Measurements from ENCODE around the gene MAGI1.

The MAGI1 gene

DNA sequence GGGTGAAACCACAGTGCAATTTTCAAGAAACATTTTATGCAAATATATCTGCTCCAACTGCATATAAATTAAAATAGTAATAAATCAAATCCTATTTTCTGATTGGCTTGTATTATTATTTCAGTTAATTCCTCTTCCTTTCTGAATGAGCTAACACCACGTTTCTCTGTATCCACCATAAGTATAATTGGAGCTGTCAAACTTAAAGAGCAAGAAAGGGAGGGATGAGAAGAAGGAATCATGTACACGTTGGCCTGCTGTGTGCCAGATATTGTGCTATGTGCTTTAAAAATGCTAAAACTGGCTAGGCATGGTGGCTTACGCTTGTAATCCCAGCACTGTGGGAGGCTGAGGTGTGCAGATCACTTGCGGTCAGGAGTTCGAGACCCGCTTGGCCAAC is 180.0 kb downstream of the MAGI1 start:
- H3K27ac ChIP-seq (ENCODE audit: low read length, poor library complexity, severe bottlenecking): no peak overlapping the region
- 94% methylated on average over 4 of the region's 6 CpGs for WGBS
- no peak overlapping the region for H4K8ac ChIP-seq (ENCODE audit: low read length)
- no peak overlapping the region for H2BK5ac ChIP-seq (ENCODE audit: low read depth, low read length, poor library complexity, severe bottlenecking)
- no peak overlapping the region for H3K4me3 ChIP-seq (ENCODE audit: insufficient read depth in 1 of 2, low read depth in 1 of 2, low read length in 2 of 2)
- no peak overlapping the region for H2BK12ac ChIP-seq (ENCODE audit: low read length in 2 of 2)
- H3K4me2 ChIP-seq (ENCODE audit: low read length, poor library complexity, severe bottlenecking): no peak overlapping the region
- no peak overlapping the region for H4K91ac ChIP-seq (ENCODE audit: low read length)
- H2BK15ac ChIP-seq (ENCODE audit: low read depth, poor library complexity, severe bottlenecking): no peak overlapping the region
- no peaks in the 10 kb centered on the region for H3K27me3 ChIP-seq (ENCODE audit: control insufficient read depth in 1 of 2, insufficient read depth in 1 of 2, low read length in 2 of 2)
- DNase-seq: no peak
- no peak overlapping the region for H3K23ac ChIP-seq (ENCODE audit: low read length in 2 of 2)
- H2AFZ ChIP-seq (ENCODE audit: low read depth, low read length): no peak overlapping the region
- peaks cover 11% of the 10 kb centered on the region for H3K79me1 ChIP-seq (replicated peaks; ENCODE audit: low read length, poor library complexity, severe bottlenecking)
- no peak overlapping the region for H3K4ac ChIP-seq (ENCODE audit: low read depth in 1 of 2, low read length in 2 of 2)
- no peak overlapping the region for H3K9ac ChIP-seq (ENCODE audit: low read length)
- H3K14ac ChIP-seq (ENCODE audit: low read length in 2 of 2): no peak overlapping the region
- H3K36me3 ChIP-seq (ENCODE audit: control insufficient read depth in 1 of 2, insufficient read depth in 2 of 2, low read depth in 1 of 2, low read length in 2 of 2): no peaks in the 10 kb centered on the region
- H2BK120ac ChIP-seq (ENCODE audit: low read depth, low read length): no peak overlapping the region
- H3K4me1 ChIP-seq (ENCODE audit: control insufficient read depth, insufficient read depth, low read depth, low read length): peaks cover 3% of the 10 kb centered on the region
- no peak overlapping the region for H2AK5ac ChIP-seq (ENCODE audit: low read length, severe bottlenecking)
- no peaks in the 10 kb centered on the region for H3K9me3 ChIP-seq (ENCODE audit: control insufficient read depth, low read length)
- H3K18ac ChIP-seq (ENCODE audit: low read depth in 1 of 2, low read length in 2 of 2): no peak overlapping the region

DNA sequence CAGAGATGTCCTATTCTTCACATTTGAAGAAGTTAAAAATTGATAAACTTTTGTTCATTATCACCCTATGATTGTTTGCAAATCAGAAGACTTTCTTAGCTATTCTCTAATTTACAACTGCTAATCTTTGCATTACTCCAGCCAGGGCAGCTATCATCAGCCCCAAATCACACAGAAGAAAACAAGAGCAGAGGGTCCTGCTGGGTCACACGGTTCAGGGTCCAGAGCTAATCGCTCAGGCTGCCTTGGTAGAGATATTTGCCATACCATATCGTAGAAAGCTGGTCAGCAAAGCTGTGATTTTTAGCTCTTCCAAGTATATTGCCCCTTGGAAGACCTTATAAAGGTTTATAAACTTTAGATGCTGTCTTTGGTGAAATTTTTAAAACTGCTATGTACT is 181.4 kb downstream of the MAGI1 start:
- no peak overlapping the region for H3K23ac ChIP-seq (ENCODE audit: low read length in 2 of 2)
- no peak overlapping the region for H3K27ac ChIP-seq (ENCODE audit: low read length, poor library complexity, severe bottlenecking)
- no peak overlapping the region for H2BK15ac ChIP-seq (ENCODE audit: low read depth, poor library complexity, severe bottlenecking)
- no peak overlapping the region for H2AFZ ChIP-seq (ENCODE audit: low read depth, low read length)
- H3K9ac ChIP-seq (ENCODE audit: low read length): no peak overlapping the region
- peaks cover 3% of the 10 kb centered on the region for H3K4me1 ChIP-seq (ENCODE audit: control insufficient read depth, insufficient read depth, low read depth, low read length)
- no peak for DNase-seq
- H3K4ac ChIP-seq (ENCODE audit: low read depth in 1 of 2, low read length in 2 of 2): no peak overlapping the region
- H3K79me1 ChIP-seq (replicated peaks; ENCODE audit: low read length, poor library complexity, severe bottlenecking): peaks cover 11% of the 10 kb centered on the region
- no peak overlapping the region for H2AK5ac ChIP-seq (ENCODE audit: low read length, severe bottlenecking)
- H2BK120ac ChIP-seq (ENCODE audit: low read depth, low read length): no peak overlapping the region
- no peak overlapping the region for H3K14ac ChIP-seq (ENCODE audit: low read length in 2 of 2)
- H3K36me3 ChIP-seq (ENCODE audit: control insufficient read depth in 1 of 2, insufficient read depth in 2 of 2, low read depth in 1 of 2, low read length in 2 of 2): no peaks in the 10 kb centered on the region
- no peak overlapping the region for H3K4me2 ChIP-seq (ENCODE audit: low read length, poor library complexity, severe bottlenecking)
- H3K4me3 ChIP-seq (ENCODE audit: insufficient read depth in 1 of 2, low read depth in 1 of 2, low read length in 2 of 2): no peak overlapping the region
- no peak overlapping the region for H3K18ac ChIP-seq (ENCODE audit: low read depth in 1 of 2, low read length in 2 of 2)
- no peaks in the 10 kb centered on the region for H3K9me3 ChIP-seq (ENCODE audit: control insufficient read depth, low read length)
- no peak overlapping the region for H2BK5ac ChIP-seq (ENCODE audit: low read depth, low read length, poor library complexity, severe bottlenecking)
- 71% methylated on average over 3 of the region's 3 CpGs for WGBS
- H3K27me3 ChIP-seq (ENCODE audit: control insufficient read depth in 1 of 2, insufficient read depth in 1 of 2, low read length in 2 of 2): no peaks in the 10 kb centered on the region
- no peak overlapping the region for H2BK12ac ChIP-seq (ENCODE audit: low read length in 2 of 2)
- no peak overlapping the region for H4K8ac ChIP-seq (ENCODE audit: low read length)
- no peak overlapping the region for H4K91ac ChIP-seq (ENCODE audit: low read length)

GRCh38 chr3:65856907-65857306 is 181.8 kb downstream of the MAGI1 start:
- 59% methylated on average over 2 of the region's 2 CpGs for WGBS
- no peak overlapping the region for H2AK5ac ChIP-seq (ENCODE audit: low read length, severe bottlenecking)
- H3K9ac ChIP-seq (ENCODE audit: low read length): no peak overlapping the region
- H3K23ac ChIP-seq (ENCODE audit: low read length in 2 of 2): no peak overlapping the region
- H2BK12ac ChIP-seq (ENCODE audit: low read length in 2 of 2): no peak overlapping the region
- no peak for DNase-seq
- H3K27me3 ChIP-seq (ENCODE audit: control insufficient read depth in 1 of 2, insufficient read depth in 1 of 2, low read length in 2 of 2): no peaks in the 10 kb centered on the region
- H4K8ac ChIP-seq (ENCODE audit: low read length): peak overlapping the region; percentile 56
- H4K91ac ChIP-seq (ENCODE audit: low read length): no peak overlapping the region
- no peak overlapping the region for H3K14ac ChIP-seq (ENCODE audit: low read length in 2 of 2)
- no peak overlapping the region for H3K4me3 ChIP-seq (ENCODE audit: insufficient read depth in 1 of 2, low read depth in 1 of 2, low read length in 2 of 2)
- H3K18ac ChIP-seq (ENCODE audit: low read depth in 1 of 2, low read length in 2 of 2): no peak overlapping the region
- peaks cover 4% of the 10 kb centered on the region for H3K4me1 ChIP-seq (ENCODE audit: control insufficient read depth, insufficient read depth, low read depth, low read length)
- H3K4me2 ChIP-seq (ENCODE audit: low read length, poor library complexity, severe bottlenecking): no peak overlapping the region
- H3K27ac ChIP-seq (ENCODE audit: low read length, poor library complexity, severe bottlenecking): no peak overlapping the region
- H3K79me1 ChIP-seq (replicated peaks; ENCODE audit: low read length, poor library complexity, severe bottlenecking): peaks cover 13% of the 10 kb centered on the region
- H3K9me3 ChIP-seq (ENCODE audit: control insufficient read depth, low read length): no peaks in the 10 kb centered on the region
- H3K36me3 ChIP-seq (ENCODE audit: control insufficient read depth in 1 of 2, insufficient read depth in 2 of 2, low read depth in 1 of 2, low read length in 2 of 2): no peaks in the 10 kb centered on the region
- H2BK120ac ChIP-seq (ENCODE audit: low read depth, low read length): no peak overlapping the region
- no peak overlapping the region for H3K4ac ChIP-seq (ENCODE audit: low read depth in 1 of 2, low read length in 2 of 2)
- no peak overlapping the region for H2BK5ac ChIP-seq (ENCODE audit: low read depth, low read length, poor library complexity, severe bottlenecking)
- H2BK15ac ChIP-seq (ENCODE audit: low read depth, poor library complexity, severe bottlenecking): no peak overlapping the region
- no peak overlapping the region for H2AFZ ChIP-seq (ENCODE audit: low read depth, low read length)

- Histone ChIP-seq H3K36me3 (ENCODE audit: control insufficient read depth in 1 of 2, insufficient read depth in 2 of 2, low read depth in 1 of 2, low read length in 2 of 2) (no peaks in the 10 kb centered on the region), H2BK12ac (ENCODE audit: low read length in 2 of 2) (no peak overlapping the region), H3K4me1 (ENCODE audit: control insufficient read depth, insufficient read depth, low read depth, low read length) (peaks cover 4% of the 10 kb centered on the region), H3K4me2 (ENCODE audit: low read length, poor library complexity, severe bottlenecking) (no peak overlapping the region), H3K9me3 (ENCODE audit: control insufficient read depth, low read length) (no peaks in the 10 kb centered on the region), H3K9ac (ENCODE audit: low read length) (no peak overlapping the region), H4K91ac (ENCODE audit: low read length) (no peak overlapping the region), H2BK15ac (ENCODE audit: low read depth, poor library complexity, severe bottlenecking) (no peak overlapping the region), H3K18ac (ENCODE audit: low read depth in 1 of 2, low read length in 2 of 2) (no peak overlapping the region), H3K23ac (ENCODE audit: low read length in 2 of 2) (no peak overlapping the region), H3K79me1 (replicated peaks; ENCODE audit: low read length, poor library complexity, severe bottlenecking) (peaks cover 15% of the 10 kb centered on the region), H2BK5ac (ENCODE audit: low read depth, low read length, poor library complexity, severe bottlenecking) (no peak overlapping the region), H3K4me3 (ENCODE audit: insufficient read depth in 1 of 2, low read depth in 1 of 2, low read length in 2 of 2) (no peak overlapping the region), H2AK5ac (ENCODE audit: low read length, severe bottlenecking) (no peak overlapping the region), H3K27me3 (ENCODE audit: control insufficient read depth in 1 of 2, insufficient read depth in 1 of 2, low read length in 2 of 2) (no peaks in the 10 kb centered on the region), H3K4ac (ENCODE audit: low read depth in 1 of 2, low read length in 2 of 2) (no peak overlapping the region), H3K27ac (ENCODE audit: low read length, poor library complexity, severe bottlenecking) (no peak overlapping the region), H2AFZ (ENCODE audit: low read depth, low read length) (no peak overlapping the region), H2BK120ac (ENCODE audit: low read depth, low read length) (no peak overlapping the region), H3K14ac (ENCODE audit: low read length in 2 of 2) (no peak overlapping the region), H4K8ac (ENCODE audit: low read length) (no peak overlapping the region)
- 98% methylated on average over 3 of the region's 4 CpGs for whole genome bisulfite sequencing
- DNase-seq: peak; percentile 51
Measured at GRCh38 chr3:65855370-65856100, 183.2 kb downstream of the MAGI1 start.
